ENCODE measurements around the gene KIF3C.
"Not testable (repeated sequence)": the region's sequence is repeated elsewhere in the genome, so short reads cannot be mapped to it uniquely, and the experiment has no call there.

GRCh38 chr2:25999406-25999805 is 17.1 kb upstream of the KIF3C start:
- not testable (repeated sequence) for TF ChIP-seq CTCF (IDR thresholded peaks at IDR 0.05; ENCODE audit: extremely low read depth in 1 of 2, insufficient read depth in 1 of 2, low read depth in 1 of 2, low read length in 2 of 2); POLR2AphosphoS5 (IDR thresholded peaks at IDR 0.05; ENCODE audit: insufficient read depth, low read depth, low read length)

Measured in endothelial cell of umbilical vein (primary cell).